ENCODE results near the gene RAB11A.

RAB11A gene

GRCh38 chr15:65918357-65918920 is 49.1 kb downstream of the RAB11A start:
- no peak for DNase-seq

GRCh38 chr15:65918945-65919344 is 49.7 kb downstream of the RAB11A start:
- DNase-seq = no peak

GRCh38 chr15:65919353-65919752 is 50.1 kb downstream of the RAB11A start:
- DNase-seq = no peak

- no peak for DNase-seq
These were observed 50.8 kb downstream of the RAB11A start for GRCh38 chr15:65920121-65920520.

- no peak for DNase-seq
These were observed 51.6 kb downstream of the RAB11A start for GRCh38 chr15:65920825-65921309.

- no peak for DNase-seq
These were observed 52.5 kb downstream of the RAB11A start for GRCh38 chr15:65921780-65922179.

GRCh38 chr15:65922621-65923020 is 53.3 kb downstream of the RAB11A start:
- DNase-seq = no peak

- no peak for DNase-seq
These were observed 54.0 kb downstream of the RAB11A start for GRCh38 chr15:65923264-65923663.

- DNase-seq = no peak
These were observed 54.7 kb downstream of the RAB11A start for GRCh38 chr15:65924004-65924403.

GRCh38 chr15:65925338-65925737 is 56.0 kb downstream of the RAB11A start:
- no peak for DNase-seq

GRCh38 chr15:65926459-65926858 is 57.2 kb downstream of the RAB11A start:
- DNase-seq = no peak

GRCh38 chr15:65926899-65927298 is 57.6 kb downstream of the RAB11A start:
- no peak for DNase-seq

GRCh38 chr15:65927545-65927944 is 58.3 kb downstream of the RAB11A start:
- DNase-seq = no peak

GRCh38 chr15:65929573-65929972 is 60.3 kb downstream of the RAB11A start:
- DNase-seq = no peak

GRCh38 chr15:65930134-65930533 is 60.8 kb downstream of the RAB11A start:
- no peak for DNase-seq

GRCh38 chr15:65931221-65931620 is 61.9 kb downstream of the RAB11A start:
- no peak for DNase-seq

GRCh38 chr15:65935391-65935790 is 66.1 kb downstream of the RAB11A start:
- no peak for DNase-seq

- no peak for DNase-seq
These were observed 67.0 kb downstream of the RAB11A start for GRCh38 chr15:65936282-65936681.

- no peak for DNase-seq
These were observed 67.8 kb downstream of the RAB11A start for GRCh38 chr15:65937054-65937453.

- DNase-seq = no peak
These were observed 68.2 kb downstream of the RAB11A start for GRCh38 chr15:65937476-65937875.

- no peak for DNase-seq
These were observed 69.3 kb downstream of the RAB11A start for GRCh38 chr15:65938604-65939003.

- no peak for DNase-seq
These were observed 70.8 kb downstream of the RAB11A start for GRCh38 chr15:65939901-65940617.

GRCh38 chr15:65940618-65940909 is 71.3 kb downstream of the RAB11A start:
- DNase-seq = no peak
